ENCODE measurements around the gene CNTROB.
"Not testable (repeated sequence)": the region's sequence is repeated elsewhere in the genome, so short reads cannot be mapped to it uniquely, and the experiment has no call there.

Gene CNTROB

DNA sequence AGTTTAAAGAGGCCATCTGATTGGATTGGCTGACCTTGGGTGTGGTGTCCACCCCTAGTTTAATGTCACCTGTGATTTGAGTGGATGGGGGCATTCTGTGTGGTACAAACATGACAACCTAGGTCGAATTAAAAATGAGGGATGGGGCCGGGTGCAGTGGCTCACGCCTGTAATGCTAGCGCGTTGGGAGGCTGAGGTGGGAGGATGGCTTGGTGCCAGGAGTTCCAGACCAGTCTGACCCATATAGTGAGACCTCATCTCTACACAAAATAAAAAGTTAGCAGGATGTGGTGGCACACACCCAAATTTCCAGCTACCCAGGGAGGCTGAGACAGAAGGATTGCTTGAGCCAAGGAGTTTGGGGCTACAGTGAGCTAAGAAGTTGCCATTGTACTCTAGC, 14.4 kb downstream of the CNTROB start:
- no peak for DNase-seq

DNA sequence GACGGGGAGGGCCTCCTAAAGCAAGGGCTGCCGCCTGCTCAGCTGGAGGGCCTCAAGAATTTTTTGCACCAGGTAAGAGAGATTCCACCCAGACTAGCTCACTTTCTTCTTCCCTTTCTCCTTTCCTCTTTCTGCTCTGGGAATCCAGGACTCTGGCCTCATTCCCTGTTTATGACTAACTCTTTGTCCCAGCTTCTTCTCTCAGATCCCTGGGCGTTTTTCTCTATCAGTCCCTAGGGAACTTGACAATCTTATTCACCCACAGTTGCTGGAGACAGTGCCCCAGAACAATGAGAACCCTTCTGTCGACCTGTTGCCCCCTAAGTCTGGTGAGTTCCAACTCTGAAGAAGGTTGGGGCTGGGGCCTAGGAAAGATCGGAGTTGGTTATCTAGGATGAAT, 15.6 kb downstream of the CNTROB start:
- no peak for DNase-seq

DNA sequence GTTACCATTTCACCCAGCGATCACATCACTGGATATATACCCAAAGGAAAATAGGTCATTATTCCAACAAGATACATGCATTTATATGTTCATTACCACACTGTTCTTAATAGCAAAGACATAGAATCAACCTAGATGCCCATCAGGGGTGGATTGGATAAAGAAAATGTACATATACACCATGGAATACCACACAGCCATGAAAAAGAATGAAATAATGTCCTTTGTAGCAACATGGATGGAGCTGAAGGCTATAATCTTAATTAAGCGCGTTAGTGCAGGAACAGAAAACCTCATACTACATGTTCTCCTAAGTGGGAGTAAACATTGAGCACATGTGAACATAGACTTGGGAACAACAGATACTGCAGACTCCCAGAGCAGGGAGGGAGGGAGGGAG, 18.6 kb downstream of the CNTROB start:
- no peak for DNase-seq

DNA sequence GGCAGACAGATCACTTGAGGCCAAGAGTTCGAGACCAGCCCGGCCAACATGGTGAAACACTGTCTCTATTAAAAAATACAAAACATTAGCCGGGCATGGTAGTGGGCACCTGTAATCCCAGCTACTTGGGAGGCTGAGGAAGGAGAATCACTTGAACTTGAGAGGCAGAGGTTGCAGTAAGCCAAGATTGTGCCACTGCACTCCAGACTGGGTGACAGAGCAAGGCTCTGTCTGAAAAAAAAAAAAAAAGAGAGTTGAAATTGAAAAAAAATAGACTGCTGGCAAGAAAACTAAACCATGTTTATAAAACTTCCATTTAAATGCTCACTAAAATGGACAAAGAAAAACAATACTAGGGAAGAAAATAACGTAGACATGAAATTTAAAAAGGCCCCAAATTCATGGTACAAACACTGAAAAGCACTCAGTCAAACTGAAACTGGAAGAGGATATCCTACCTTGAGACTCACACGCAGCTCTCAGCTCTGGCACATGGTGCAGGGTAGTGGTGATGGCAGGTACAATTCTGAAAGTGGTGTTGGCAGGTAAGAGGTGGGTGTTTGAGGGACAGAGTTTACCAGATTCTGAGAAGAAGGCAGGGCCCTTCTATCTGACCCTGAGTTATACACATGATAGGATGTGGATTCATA, 19.3 kb downstream of the CNTROB start:
- no peak for DNase-seq

DNA sequence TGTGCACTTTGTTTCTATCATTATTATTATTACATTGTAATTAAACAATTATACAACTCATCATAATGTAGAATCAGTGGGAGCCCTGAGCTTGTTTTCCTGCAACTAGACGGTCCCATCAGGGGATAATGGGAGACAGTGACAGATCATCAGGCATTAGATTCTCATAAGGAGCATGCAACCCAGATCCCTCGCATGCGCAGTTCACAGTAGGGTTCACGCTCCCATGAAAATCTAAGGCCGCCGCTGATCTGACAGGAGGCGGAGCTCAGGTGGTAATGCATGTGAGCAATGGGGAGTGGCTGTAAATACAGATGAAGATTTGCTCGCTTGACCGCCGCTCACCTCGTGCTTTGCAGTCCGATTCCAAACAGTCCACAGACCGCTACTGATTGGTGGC, 21.3 kb downstream of the CNTROB start:
- not testable (repeated sequence) for DNase-seq

DNA sequence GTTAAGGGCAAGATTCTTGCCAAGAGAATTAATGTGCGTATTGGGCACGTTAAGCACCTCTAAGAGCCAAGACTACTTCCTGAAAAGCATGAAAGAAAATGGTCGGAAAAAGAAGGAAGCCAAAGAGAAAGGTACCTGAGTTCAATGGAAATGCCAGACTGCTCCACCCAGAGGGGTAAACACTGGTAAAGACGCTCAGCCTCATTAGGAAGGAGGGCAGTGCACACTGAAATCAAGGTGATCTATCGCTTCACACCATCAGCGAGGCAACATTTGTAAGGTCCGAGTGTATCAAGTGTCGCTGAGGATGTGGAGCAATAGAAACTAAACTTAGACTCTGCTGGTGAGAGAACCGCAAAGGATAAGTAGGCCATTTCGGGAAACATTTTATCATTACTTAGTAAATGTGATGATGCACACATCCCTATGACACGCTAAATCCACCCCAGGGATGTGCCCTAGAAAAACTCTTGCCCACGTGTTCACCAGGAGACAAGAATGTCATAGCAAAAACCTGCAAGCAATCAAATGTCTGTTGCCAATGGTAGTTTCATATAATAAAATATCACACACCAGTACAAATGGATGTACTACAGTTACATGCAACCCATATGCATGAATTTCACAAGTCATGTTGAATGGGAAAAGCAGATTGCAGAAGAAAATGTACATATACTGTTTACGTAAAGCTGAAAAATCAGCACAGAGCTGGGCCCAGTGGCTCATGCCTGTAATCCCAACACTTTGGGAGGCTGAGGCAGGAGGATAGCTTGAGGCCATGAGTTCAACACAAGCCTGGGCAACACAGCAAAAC, 23.6 kb downstream of the CNTROB start:
- no peak for DNase-seq

DNA sequence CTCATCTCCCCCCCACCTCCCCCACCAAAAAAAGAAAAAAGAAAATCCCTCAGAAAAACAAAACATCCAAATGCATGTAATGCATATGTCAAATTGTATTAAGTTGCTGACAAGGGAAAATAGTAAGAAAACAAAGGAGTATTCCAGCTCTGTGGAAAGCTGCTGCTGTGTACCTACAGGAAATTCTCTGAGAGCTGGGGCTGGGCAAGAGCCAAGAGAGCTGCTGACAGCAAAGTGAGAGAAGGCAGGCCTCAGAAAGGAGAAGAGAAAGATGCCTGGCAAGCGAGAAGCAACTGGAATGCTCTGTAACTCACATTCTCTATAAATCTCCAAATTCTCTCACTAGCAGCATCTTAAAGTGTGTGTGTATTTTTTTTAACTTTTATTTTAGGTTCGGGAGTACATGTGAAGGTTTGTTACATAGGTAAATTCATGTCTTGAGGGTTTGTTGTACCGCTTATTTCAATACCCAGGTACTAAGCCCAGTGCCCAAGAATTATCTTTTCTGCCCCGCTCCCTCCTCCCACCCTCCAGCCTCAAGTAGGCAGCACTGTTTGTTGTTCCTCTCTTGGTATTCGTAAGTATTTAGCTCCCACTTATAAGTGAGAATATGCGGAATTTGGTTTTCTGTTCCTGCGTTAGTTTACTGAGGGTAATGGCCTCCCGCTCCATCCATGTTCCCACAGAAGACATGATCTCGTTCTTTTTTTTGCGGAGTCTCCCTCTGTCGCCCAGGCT, 24.4 kb downstream of the CNTROB start:
- DNase-seq, result no peak

DNA sequence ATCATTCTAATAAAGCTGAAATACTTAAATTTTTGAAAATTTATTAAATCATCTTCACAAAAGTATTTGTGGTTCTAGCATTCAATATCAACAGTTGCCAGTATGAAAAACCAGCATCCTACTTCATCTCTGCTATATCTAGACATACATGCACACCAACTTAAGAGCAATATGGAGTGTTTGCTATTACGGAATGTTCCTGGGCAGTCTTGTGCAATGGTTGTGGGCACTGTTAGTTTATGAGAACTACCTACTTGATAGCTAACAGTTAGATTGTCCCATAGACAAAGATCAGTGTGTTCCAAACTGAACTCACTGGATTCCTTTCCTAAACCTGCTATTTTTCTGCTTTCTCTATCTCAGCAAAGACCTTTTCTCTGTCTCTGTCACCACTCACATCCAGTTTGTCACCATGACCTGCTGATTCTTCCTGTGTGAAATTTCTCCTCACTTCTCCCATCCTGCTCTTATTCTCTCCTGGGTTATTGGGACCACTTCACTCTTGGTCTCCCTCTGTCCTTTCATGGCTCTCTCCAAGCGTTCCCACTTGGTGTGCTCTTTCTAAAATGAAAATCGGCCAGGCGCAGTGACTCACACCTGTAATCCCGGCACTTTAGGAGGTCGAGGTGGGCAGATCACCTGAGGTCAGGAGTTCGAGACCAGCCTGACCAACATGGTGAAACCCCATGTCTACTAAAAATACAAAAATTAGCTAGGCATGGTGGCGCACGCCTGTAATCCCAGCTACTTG, 27.7 kb downstream of the CNTROB start:
- peak; percentile 27 for DNase-seq

DNA sequence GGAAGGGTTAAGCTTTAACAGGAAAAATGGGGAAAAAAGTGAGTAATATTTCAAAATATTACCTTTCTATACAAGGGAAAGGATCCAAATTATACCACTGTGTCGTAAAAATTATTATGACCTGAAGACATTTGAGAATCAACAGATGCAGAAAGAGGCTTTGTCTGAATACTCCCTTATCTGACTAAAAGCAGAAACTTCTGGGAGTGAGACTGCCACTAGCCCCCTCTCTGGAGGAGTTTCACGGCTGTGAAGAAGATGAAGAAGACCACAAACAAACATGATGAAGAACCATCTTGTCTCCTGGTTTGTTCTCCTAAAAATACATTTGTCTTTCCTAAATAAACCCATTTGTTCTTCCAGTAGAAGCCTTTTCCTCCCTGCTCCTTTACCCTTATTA, 29.4 kb downstream of the CNTROB start:
- no peak for DNase-seq

DNA sequence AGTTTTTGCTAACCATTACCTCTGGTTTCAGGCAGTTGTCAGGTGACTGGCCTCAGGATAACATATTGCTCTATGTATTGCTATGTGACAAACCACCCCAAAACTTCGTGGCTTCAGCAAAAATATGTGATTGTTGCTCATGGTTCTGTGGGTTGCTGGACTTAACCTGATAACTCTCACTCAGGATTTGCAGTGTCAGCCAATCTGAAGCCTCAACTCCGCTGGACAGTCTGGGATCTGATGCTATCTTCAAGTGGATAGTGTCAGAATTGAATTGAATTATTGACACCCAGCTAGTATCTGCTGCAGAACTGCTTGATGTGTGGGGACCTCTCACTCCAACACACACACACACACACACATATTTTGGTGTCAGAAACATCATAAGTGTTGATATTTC, 35.7 kb downstream of the CNTROB start:
- no peak for DNase-seq

DNA sequence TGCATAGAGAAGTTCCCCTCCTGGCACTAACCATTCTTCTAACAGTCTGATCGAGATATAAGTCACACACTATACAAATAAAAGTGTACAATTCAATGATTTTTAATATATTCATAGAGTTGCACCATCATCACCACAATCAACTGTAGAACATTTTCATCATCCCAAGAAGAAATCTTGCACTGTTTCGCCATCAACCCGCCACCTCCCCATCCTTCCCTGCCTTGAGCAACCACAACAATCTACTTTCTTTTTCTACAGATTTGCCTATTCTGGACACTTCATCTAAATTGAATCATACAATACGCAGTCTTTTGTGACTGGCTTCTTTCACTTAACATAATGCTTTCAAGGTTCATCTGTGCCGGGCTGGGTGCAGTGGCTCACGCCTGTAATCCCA, 37.4 kb downstream of the CNTROB start:
- DNase-seq, result peak; percentile 4

DNA sequence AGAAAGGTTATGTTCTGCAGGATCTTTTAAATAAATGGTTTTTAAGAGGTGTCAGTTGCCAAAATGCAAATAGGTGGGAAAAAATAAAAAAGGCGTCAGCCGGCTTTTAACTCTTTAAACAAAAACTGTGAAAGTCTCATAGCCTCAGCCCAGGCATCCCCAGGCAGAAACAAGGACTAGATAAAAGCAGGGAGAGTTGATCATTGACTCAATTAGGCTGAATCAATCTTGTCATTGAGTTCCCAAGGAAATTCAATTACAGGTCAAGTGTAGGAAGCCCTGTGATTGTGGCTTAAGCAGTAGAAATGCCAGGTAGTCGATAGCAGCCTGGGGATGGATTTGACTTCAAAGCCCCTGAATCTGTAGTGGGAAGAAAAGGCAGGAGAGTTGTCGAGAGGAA, 39.6 kb downstream of the CNTROB start:
- DNase-seq, result no peak

DNA sequence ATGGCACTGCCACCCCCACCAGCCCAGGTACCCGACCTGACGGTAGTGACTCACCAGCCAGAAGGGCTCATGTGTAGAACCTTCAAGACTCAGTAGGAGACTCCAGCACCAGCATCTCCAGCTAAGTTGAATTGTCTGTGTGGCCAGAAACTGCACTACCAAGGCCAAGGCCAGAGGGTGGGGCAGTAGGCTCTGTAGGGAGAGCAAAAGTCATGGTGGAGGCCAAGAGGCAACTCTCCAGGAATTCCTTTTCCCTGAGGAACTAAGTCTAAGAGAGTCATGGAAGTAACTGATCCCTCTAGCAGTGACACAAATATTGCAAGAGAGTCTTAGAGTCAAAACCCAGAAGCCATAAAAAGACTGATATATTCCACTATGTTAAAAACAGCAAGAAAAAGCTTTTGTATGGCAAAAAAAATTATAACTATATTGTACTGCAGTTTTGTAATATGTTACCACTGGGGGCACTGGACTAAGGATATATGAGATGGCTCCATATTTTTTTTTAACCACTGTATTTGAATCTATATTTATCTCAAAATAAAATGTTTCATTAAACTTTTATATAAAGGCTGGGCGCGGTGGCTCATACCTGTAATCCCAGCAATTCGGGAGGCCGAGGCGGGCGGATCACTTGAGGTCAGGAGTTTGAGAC, 40.3 kb downstream of the CNTROB start:
- DNase-seq, result no peak

DNA sequence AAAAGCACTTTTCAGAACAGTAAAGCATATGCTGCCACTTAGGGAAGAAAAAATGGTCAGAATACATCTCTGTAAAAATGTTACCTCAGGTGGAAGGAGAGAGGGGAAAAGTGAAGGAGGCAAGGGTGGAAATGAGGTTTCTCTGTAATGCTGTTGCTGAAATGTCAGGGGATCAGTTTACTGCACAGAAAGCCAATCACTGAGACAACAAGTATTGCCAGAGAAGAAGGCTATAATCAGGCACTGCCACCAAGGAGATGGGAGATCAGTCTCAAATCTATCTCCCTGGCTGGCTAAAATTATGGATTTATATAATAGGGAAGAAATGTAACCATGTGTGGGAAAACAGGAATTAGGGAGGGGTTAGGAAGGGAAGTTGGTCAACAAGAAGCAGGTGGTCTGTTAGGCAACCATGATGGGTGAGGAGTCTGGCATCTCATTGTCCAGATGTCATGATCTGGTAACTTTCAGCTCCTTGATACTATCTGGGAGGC, 42.7 kb downstream of the CNTROB start:
- DNase-seq, result no peak

DNA sequence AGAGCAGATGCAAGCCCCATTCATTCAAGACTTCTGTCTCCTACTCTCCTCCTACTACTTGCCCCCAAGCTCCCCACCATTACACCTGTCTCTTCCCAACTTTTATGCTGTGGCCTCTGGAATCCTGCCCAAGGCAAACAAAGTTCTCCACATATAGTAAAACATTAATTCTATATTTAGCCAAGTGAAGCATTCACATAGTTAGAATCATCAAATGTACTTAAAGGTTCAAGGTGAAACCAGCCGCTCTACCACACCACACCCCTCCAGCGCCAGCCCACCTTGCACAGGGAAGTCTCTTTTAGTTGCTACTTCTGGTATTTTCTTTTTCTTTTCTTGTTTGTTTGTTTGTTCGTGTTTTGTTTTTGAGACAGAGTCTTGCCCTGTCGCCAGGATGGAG, 45.0 kb downstream of the CNTROB start:
- DNase-seq, result no peak

DNA sequence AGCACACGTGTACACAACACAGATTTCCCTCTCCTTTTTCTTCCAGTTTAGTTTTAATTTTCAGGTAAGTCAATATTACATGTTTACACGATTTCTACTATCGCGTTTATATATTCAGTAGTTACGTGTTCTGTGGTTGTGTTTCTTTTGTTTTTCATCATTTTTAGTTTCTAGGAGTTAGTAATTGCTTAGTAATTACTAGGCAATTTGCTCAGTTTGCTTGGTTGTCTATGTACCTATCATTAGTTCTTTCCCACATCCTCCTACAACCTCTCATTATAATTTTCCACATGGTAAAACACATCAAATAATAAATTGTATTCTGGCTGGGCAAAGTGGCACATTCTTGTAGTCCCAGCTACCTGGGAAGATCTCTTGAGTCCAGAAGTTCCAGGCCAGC, 45.8 kb downstream of the CNTROB start:
- no peak for DNase-seq

DNA sequence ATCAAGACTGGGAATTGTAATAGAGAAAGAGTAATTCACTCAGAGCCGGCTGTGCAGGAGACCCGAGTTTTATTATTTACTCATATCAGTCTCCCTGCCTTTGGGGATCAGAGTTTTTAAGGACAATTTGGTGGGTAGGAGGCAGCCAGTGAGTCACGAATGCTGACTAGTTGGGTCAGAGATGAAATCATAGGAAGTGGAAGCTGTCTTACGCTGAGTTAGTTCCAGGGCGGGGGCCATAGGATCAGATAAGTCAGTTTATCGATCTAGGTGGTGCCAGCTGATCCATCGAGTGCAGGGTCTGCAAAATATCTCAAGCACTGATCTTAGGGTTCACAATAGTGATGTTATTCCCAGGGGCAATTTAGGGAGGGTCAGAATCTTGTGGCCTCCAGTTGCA, 50.2 kb downstream of the CNTROB start:
- DNase-seq, result no peak

DNA sequence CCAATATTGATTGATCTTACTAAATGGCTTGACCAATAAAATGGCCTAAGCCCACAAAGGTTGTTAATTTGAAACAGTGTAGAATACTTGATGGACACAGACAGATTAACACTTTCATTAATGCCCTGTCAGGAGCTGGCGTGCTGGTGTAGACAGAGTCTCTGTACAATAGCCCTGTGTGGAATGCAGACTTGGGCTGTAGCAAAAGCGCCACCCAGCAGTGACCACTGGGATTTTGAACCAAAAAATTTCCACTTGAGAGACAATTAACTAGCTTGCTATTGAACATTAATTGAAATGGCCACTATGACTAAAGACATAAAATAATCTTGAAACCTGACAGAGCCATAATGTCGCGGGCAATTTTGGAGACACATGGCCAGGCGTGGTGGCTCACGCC, 50.7 kb downstream of the CNTROB start:
- no peak for DNase-seq

DNA sequence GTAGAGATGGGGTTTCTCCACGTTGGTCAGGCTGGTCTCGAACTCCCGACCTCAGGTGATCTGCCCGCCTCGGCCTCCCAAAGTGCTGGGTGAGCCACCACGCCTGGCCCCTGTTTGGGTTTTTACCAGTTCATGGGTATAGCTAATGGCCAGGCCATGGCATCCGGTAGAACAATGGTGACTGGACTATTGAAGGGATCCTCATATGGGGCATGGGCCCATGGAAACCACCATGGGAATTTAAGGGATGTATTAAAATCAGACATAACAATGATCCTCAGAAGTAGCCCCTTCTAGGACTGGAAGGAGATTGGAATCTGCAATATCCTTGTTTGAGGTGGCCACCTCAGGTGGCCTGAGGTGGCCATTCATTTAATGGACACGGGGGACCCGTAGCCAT, 52.9 kb downstream of the CNTROB start:
- no peak for DNase-seq

DNA sequence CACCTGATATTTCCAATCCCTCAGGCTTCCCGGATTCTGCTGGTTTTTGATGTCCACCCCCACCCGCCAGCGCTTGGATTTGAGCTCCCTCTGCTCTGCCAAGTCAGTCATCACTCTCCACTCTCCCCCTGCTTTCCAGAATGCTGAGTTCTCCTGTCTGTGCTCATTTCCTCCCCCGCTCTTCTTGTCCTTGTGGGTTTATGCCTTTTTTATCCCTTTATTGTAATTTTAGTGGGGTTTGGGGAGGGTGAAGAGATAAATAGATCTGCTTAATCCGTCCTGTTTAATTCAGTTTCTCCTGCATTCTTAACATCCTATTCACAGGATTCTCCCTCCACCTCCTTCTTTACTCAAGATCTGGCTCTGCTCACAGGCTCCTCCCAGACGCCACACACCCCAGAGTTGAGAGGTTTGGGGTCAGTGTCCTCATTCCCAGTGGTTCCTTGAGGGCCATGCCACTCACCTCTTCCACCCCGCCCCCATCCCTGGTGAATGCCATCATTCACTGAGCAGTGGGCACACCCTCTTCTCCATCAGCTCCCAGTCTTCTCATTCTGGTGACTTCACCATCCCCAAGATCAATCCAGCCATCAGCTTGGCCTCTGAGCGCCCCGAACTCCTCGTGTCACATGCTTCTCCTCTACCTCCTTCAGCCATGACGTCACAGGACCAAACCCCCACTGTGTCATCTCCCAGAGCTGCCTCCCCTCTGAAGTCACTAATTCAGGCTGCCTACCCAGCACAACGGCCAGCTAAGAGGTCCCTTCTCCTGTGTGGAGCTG, 55.3 kb downstream of the CNTROB start:
- no peak for DNase-seq

DNA sequence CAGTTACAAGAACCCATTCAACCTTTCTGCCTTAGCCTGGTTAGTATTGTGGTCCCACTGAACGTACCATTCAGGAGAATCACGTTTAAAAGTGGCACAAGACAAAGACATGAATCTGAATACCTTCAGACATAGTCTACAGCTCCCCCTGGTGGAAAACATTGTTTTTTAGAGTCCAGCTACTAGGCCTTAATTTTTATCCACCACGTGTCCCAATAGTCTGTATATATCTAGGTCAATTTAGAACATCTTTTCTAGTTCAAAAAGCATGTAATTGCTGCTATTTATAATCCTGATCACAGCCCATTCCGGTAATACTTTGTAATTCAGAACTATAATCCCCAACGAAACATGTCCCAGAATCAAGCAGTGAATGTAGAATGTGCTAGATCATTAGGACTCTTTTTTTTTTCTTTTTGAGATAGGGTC, 56.8 kb downstream of the CNTROB start:
- DNase-seq, result peak; percentile 93
